HFFc6 (cell line): ENCODE measurements around the gene PACRG. TPM values are rescaled to one million over a fixed set of nuclear protein-coding genes. Genes with fewer than 3 reads are reported as not detected.

Experiments used
- DNase-seq: peaks from one replicate; pipeline ENCODE4 v3.0.0-alpha.2; 2018
- H3K27ac Mint-ChIP-seq: 2 replicates; pipeline ENCODE4 v1.8.0; 2020; ENCODE audit warnings: mild to moderate bottlenecking, mixed read lengths
- H3K27me3 Mint-ChIP-seq: 2 replicates; pipeline ENCODE4 v1.8.0; 2021; ENCODE audit warnings: mild to moderate bottlenecking, moderate library complexity, mixed read lengths; ENCODE audit not compliant: insufficient read depth
- H3K36me3 Mint-ChIP-seq: 2 replicates; pipeline ENCODE4 v1.8.0; 2021; ENCODE audit warnings: low read depth, mixed read lengths
- H3K4me1 Mint-ChIP-seq: 2 replicates; pipeline ENCODE4 v1.8.0; 2020; ENCODE audit warnings: low read depth, mixed read lengths
- H3K4me3 Mint-ChIP-seq: 2 replicates; pipeline ENCODE4 v1.8.0; 2020; ENCODE audit warnings: mild to moderate bottlenecking, moderate library complexity, mixed read lengths
- H3K9me3 Mint-ChIP-seq: 2 replicates; pipeline ENCODE4 v1.8.0; 2020; ENCODE audit warnings: mild to moderate bottlenecking, mixed read lengths
- CTCF ChIP-seq: fragments of 200-600 bp; sonication (generic); IDR thresholded peaks from 2 replicates; pipeline ENCODE4 v1.5.0; 2021; ENCODE audit warnings: antibody characterized with exemption, mild to moderate bottlenecking
- total RNA-seq, 6 experiments: library from RNA; stranded (reverse); fragmentation: NEBNext Ultra II Directional; extraction: Animal tissue kit (Norgen Biotek cat#: 25700); gene quantifications; 2 replicates in 1 of 6; 3 replicates in 5 of 6; pipeline ENCODE4 v1.2.3, GENCODE V29; 2021

PACRG gene
- total RNA-seq, 6 experiments from 2014 or later = not detected

DNA sequence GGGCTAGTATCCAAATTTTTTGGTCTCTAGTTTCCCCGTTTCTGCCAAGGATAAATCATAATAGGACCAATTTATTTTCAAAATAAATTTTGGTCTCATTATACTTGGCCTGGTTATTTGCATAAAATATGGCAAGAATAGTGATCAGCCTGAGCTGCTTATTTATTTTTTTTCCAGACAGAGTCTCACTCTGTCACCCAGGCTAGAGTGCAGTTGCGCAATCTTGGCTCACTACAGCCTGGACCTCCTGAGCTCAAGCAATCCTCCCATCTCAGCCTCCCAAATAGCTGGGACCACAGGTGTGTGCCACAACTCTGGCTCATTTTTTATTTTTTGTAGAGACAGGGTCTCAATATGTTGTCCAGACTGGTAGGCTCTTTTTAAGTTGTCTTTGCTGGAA lies 329.5 kb downstream of the PACRG start:
- no peaks in the 10 kb centered on the region; the same call in 1 of the 2 replicates for H3K27me3 Mint-ChIP-seq
- TF ChIP-seq CTCF = no peak
- no peaks in the 10 kb centered on the region; the same call in 1 of the 2 replicates for H3K36me3 Mint-ChIP-seq
- H3K27ac Mint-ChIP-seq = no peak overlapping the region
- H3K4me3 Mint-ChIP-seq = no peak overlapping the region
- H3K9me3 Mint-ChIP-seq = 0 out of 2 replicates have a peak, but pooled peaks cover 3% of the 10 kb centered on the region
- no peaks in the 10 kb centered on the region for H3K4me1 Mint-ChIP-seq
- no peak for DNase-seq

DNA sequence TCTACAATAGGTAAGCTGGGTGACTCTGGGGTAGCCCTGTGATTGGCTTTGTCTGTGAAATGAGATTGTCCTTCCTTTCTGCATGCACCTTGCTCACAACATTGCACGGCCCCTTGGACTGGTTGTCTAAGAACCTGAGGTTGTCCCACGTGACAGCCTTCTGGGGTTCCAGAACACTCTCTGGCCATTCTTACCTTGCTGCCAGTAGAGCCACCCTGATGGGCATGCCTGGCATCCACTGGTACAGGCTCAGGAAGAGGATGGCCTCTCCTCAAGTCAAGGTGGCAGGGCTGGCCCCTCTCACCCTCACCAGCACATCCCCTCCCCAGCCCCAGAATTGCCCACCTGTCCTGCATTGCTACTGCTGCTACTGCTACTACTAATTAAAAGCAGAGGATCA lies 335.0 kb downstream of the PACRG start:
- no peak for TF ChIP-seq CTCF
- Mint-ChIP-seq H3K4me3 (no peak overlapping the region), H3K36me3 (no peaks in the 10 kb centered on the region), H3K4me1 (no peaks in the 10 kb centered on the region), H3K27ac (no peak overlapping the region), H3K9me3 (0 out of 2 replicates have a peak, but pooled peaks cover 3% of the 10 kb centered on the region), H3K27me3 (no peaks in the 10 kb centered on the region)
- no peak for DNase-seq

- no peak for TF ChIP-seq CTCF
- peaks cover 3% of the 10 kb centered on the region; the same call in 1 of the 2 replicates for H3K9me3 Mint-ChIP-seq
- H3K27me3 Mint-ChIP-seq = peaks cover under 1% of the 10 kb centered on the region; the same call in 1 of the 2 replicates
- no peak overlapping the region for H3K4me3 Mint-ChIP-seq
- DNase-seq = no peak
- no peaks in the 10 kb centered on the region for H3K36me3 Mint-ChIP-seq
- no peaks in the 10 kb centered on the region for H3K4me1 Mint-ChIP-seq
- H3K27ac Mint-ChIP-seq = no peak overlapping the region
Measured at GRCh38 chr6:163063561-163063960, 335.8 kb downstream of the PACRG start.

- DNase-seq = no peak
- no peak for TF ChIP-seq CTCF
- no peaks in the 10 kb centered on the region for H3K4me1 Mint-ChIP-seq
- no peaks in the 10 kb centered on the region for H3K36me3 Mint-ChIP-seq
- no peaks in the 10 kb centered on the region; the same call in 1 of the 2 replicates for H3K9me3 Mint-ChIP-seq
- no peak overlapping the region for H3K27ac Mint-ChIP-seq
- H3K4me3 Mint-ChIP-seq = no peak overlapping the region
- H3K27me3 Mint-ChIP-seq = peaks cover 2% of the 10 kb centered on the region; the same call in 1 of the 2 replicates
Measured at GRCh38 chr6:163064397-163064796, 336.6 kb downstream of the PACRG start.

DNA sequence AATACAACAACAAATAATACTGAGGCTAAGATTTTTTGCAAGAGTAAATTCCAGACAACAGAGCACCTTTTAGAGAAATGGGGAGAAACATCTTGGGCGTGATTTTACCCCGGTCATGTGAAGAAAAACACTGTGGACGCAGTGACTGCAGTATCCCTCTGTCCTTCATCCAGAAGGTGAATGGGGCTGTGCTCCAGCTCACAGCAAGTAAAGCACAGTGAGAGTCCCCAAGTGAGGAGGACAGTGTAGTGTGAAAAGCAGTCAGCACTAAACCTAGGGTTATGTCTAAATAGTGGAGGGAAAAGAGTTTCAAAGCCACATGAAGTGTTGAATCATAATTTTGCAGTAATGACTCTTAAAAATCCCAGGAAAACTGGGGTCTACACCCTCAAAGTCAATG lies 338.4 kb downstream of the PACRG start:
- Mint-ChIP-seq H3K27ac (no peak overlapping the region), H3K27me3 (peaks cover 2% of the 10 kb centered on the region; the same call in 1 of the 2 replicates), H3K4me1 (no peaks in the 10 kb centered on the region), H3K9me3 (no peaks in the 10 kb centered on the region; the same call in 1 of the 2 replicates), H3K4me3 (no peak overlapping the region), H3K36me3 (no peaks in the 10 kb centered on the region)
- TF ChIP-seq CTCF = no peak
- no peak for DNase-seq

DNA sequence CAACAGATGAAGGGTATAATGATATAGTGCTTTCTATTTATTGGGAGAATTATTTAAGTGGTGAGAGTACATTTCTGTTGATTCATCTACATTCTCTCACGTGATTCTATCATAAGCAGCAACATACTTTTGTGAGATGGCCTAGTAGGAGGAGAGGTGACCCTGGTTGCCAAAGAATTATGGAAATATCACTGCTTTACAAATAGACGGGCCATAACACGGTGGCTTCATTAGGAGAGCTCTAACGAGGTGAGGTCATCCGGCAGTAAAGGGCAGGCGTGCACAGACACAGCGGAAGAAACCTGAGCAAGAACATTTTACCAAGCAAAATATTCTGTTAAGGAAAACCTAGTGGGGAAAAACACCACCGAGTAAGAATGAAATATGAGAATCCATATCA lies 349.4 kb downstream of the PACRG start:
- H3K4me3 Mint-ChIP-seq = no peak overlapping the region
- H3K27me3 Mint-ChIP-seq = peaks cover 3% of the 10 kb centered on the region; the same call in 1 of the 2 replicates
- no peaks in the 10 kb centered on the region for H3K36me3 Mint-ChIP-seq
- H3K9me3 Mint-ChIP-seq = peaks cover 5% of the 10 kb centered on the region; the same call in 1 of the 2 replicates
- no peak overlapping the region for H3K27ac Mint-ChIP-seq
- TF ChIP-seq CTCF = no peak
- H3K4me1 Mint-ChIP-seq = no peaks in the 10 kb centered on the region
- DNase-seq = no peak
